Liver (tissue), 9 donors: ENCODE measurements around the gene TMEM170A. TPM values are rescaled to one million over a fixed set of nuclear protein-coding genes. Genes with fewer than 3 reads are reported as not detected.

Experiments used
- DNase-seq: peaks from one replicate; pipeline ENCODE4 v3.0.0-alpha.2; 2017; ENCODE audit warnings: low spot score
- H3K27ac ChIP-seq, 2 donors: one replicate each; pipeline ENCODE4 v1.7.0; 2013; ENCODE audit warnings: inconsistent platforms in 2 of 2, low read length in 2 of 2, control low read depth in 1 of 2, low read depth in 1 of 2, mild to moderate bottlenecking in 1 of 2
- H3K27me3 ChIP-seq, 4 donors: one replicate each; pipeline versions ENCODE4 v1.6.1 to v1.7.0; 2013; ENCODE audit warnings: low read length in 3 of 4, inconsistent platforms in 1 of 4, mild to moderate bottlenecking in 1 of 4, moderate library complexity in 1 of 4; ENCODE audit not compliant: control insufficient read depth in 4 of 4, insufficient read depth in 4 of 4
- H3K36me3 ChIP-seq, 4 donors: one replicate each; pipeline versions ENCODE4 v1.6.1 to v1.7.0; 2013; ENCODE audit warnings: low read length in 3 of 4, mild to moderate bottlenecking in 3 of 4, low read depth in 1 of 4, moderate library complexity in 1 of 4; ENCODE audit not compliant: control insufficient read depth in 4 of 4, insufficient read depth in 3 of 4
- H3K4me1 ChIP-seq, 4 donors: one replicate each; pipeline versions ENCODE4 v1.6.1 to v1.7.0; 2013; ENCODE audit warnings: low read length in 3 of 4, mild to moderate bottlenecking in 3 of 4, moderate library complexity in 1 of 4; ENCODE audit not compliant: control insufficient read depth in 4 of 4, insufficient read depth in 4 of 4
- H3K4me3 ChIP-seq, 3 donors: one replicate each; pipeline versions ENCODE4 v1.6.1 to v1.7.0; 2013; ENCODE audit warnings: low read length in 3 of 3, control low read depth in 1 of 3, low read depth in 1 of 3, mild to moderate bottlenecking in 1 of 3
- H3K9ac ChIP-seq, 2 donors: one replicate each; pipeline ENCODE4 v1.7.0; 2013; ENCODE audit warnings: low read length in 2 of 2, mild to moderate bottlenecking in 2 of 2, moderate library complexity in 2 of 2, control low read depth in 1 of 2, low read depth in 1 of 2
- H3K9me3 ChIP-seq, 4 donors: one replicate each; pipeline versions ENCODE4 v1.6.1 to v1.7.0; 2013; ENCODE audit warnings: low read length in 3 of 4; ENCODE audit not compliant: control insufficient read depth in 4 of 4
- FOXA1 ChIP-seq: IDR thresholded peaks from 2 replicates; pipeline ENCODE4 v1.6.1; 2016; ENCODE audit warnings: antibody characterized with exemption
- FOXA2 ChIP-seq: IDR thresholded peaks from 2 replicates; pipeline ENCODE4 v1.6.1; 2016; ENCODE audit warnings: antibody characterized with exemption
- GABPA ChIP-seq, 2 donors: IDR thresholded peaks in 1 of 2; conservative IDR thresholded peaks in 1 of 2; 2 replicates each; pipeline ENCODE4 v1.6.1; 2016; ENCODE audit warnings: antibody characterized with exemption in 2 of 2, mild to moderate bottlenecking in 1 of 2, moderate library complexity in 1 of 2
- HNF4A ChIP-seq, 2 donors: conservative IDR thresholded peaks; 2 replicates each; pipeline ENCODE4 v1.6.1; 2016; ENCODE audit warnings: antibody characterized with exemption in 2 of 2, mild to moderate bottlenecking in 2 of 2
- HNF4G ChIP-seq: IDR thresholded peaks from 2 replicates; pipeline ENCODE4 v1.6.1; 2016; ENCODE audit warnings: antibody characterized with exemption
- JUND ChIP-seq, 2 donors: IDR thresholded peaks; 2 replicates each; pipeline ENCODE4 v1.6.1; 2016; ENCODE audit warnings: antibody characterized with exemption in 2 of 2
- NR2F2 ChIP-seq: IDR thresholded peaks from 2 replicates; pipeline ENCODE4 v1.6.1; 2016; ENCODE audit warnings: antibody characterized with exemption
- RAD21 ChIP-seq, 2 donors: IDR thresholded peaks; 2 replicates each; pipeline ENCODE4 v1.6.1; 2016; ENCODE audit warnings: antibody characterized with exemption in 2 of 2, mild to moderate bottlenecking in 2 of 2
- YY1 ChIP-seq: IDR thresholded peaks from 2 replicates; pipeline ENCODE4 v1.6.1; 2016; ENCODE audit warnings: antibody characterized with exemption, mild to moderate bottlenecking
- WGBS: extraction: QIAGEN DNeasy Blood & Tissue Kit; methylation state at CpG from one replicate; pipeline ENCODE4 v1.1.7; 2013; 5-methylcytosine and 5-hydroxymethylcytosine counted together
- polyA plus RNA-seq, 2 donors: library from polyadenylated mRNA; stranded (reverse) in 1 of 2; unstranded in 1 of 2; fragments of 200-250 nt in 1 of 2; fragments of >200 nt in 1 of 2; fragmentation: Nextera tagmentation in 1 of 2; extraction: Ambion mirVana in 1 of 2; gene quantifications; one replicate each; pipeline versions ENCODE4 v1.2.1 to v1.2.3, GENCODE V29; 2013 to 2015
- total RNA-seq, 2 donors: library from RNA; depleted of rRNA; stranded (reverse); fragments of >200 nt; gene quantifications; one replicate each; pipeline ENCODE4 v1.2.3, GENCODE V29; 2014
- TF ChIP-seq, protein P1 (sequence below): IDR thresholded peaks from 2 replicates; pipeline ENCODE4 v1.6.1; 2016; ENCODE audit warnings: antibody characterized with exemption
- TF ChIP-seq, protein P2 (sequence below): fragments of 150-350 bp; IDR thresholded peaks from 2 replicates; pipeline ENCODE4 v1.5.1; 2017; ENCODE audit warnings: improper control_type of control experiment, low read depth, low read length; ENCODE audit not compliant: missing input control
- TF ChIP-seq, protein P3 (sequence below): IDR thresholded peaks from 2 replicates; pipeline ENCODE4 v1.6.1; 2016; ENCODE audit warnings: antibody characterized with exemption
- donor health status: healthy.
- donor health status: healthy.
- donor health status: healthy.
- donor health status: healthy.
- donor health status: healthy.

TMEM170A gene
- total and polyA plus RNA-seq, 4 donors: 5.8 to 25.4 (median 16.3) TPM

DNA sequence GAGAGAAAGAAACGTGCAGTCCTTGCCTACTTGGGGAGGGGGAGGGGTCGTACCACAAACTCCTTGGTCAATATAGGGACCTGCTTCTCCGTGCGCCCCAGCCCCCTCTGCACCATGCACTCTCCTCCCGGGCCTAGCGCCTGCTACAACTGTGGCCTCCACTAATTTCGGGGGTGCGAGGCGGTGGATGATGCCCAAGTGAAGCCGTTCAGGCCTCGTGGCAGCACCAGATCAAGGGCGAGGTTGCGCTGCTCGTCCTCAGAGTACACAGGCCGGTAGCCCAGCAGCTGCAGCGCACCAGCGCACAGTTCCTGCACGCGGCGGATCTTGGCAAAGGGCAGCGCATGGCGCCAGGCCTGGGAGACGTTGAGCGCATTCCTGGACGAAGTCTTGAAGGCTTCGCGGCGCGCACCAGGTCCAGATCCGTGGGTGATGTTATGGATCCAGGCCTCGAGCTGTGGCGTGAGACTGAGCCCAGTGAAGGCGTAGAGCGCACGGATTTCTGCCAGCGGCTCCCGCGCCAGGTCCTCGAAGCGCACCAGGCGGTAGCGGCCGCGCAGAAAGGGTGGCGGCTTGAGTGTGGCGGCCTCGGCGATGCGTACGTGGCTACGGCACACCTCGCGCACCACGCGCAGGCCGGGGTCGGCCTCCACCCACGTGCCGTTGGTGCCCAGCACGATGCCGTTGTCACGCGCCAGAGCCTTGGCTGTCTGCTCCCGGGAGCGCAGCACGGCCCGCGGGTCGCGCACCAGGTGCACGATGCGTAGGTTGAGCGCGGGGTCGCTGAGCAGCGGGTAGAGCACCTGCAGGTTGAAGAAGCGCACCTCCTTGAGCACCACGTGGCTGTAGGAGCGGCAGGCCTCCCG is 14.2 kb upstream of the TMEM170A start:
- Histone ChIP-seq H3K9ac (no peak overlapping the region), H3K36me3 (no peaks in the 10 kb centered on the region), H3K4me3 (no peak overlapping the region), H3K4me1 (no peaks in the 10 kb centered on the region), H3K27ac (no peak overlapping the region), H3K9me3 (no peaks in the 10 kb centered on the region), H3K27me3 (no peaks in the 10 kb centered on the region)
- DNase-seq: no peak
- WGBS: 95% methylated on average over 80 of the region's 80 CpGs
- no peak for TF ChIP-seq NR2F2
- no peak for TF ChIP-seq FOXA1
- TF ChIP-seq RAD21 (IDR thresholded peaks at IDR 0.05): no peak
- TF ChIP-seq FOXA2: no peak
- TF ChIP-seq HNF4A (conservative IDR thresholded peaks at IDR 0.05): no peak
- TF ChIP-seq JUND (IDR thresholded peaks at IDR 0.05): no peak
- TF ChIP-seq, protein P1, sequence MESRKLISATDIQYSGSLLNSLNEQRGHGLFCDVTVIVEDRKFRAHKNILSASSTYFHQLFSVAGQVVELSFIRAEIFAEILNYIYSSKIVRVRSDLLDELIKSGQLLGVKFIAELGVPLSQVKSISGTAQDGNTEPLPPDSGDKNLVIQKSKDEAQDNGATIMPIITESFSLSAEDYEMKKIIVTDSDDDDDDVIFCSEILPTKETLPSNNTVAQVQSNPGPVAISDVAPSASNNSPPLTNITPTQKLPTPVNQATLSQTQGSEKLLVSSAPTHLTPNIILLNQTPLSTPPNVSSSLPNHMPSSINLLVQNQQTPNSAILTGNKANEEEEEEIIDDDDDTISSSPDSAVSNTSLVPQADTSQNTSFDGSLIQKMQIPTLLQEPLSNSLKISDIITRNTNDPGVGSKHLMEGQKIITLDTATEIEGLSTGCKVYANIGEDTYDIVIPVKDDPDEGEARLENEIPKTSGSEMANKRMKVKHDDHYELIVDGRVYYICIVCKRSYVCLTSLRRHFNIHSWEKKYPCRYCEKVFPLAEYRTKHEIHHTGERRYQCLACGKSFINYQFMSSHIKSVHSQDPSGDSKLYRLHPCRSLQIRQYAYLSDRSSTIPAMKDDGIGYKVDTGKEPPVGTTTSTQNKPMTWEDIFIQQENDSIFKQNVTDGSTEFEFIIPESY: no peak
- TF ChIP-seq, protein P2, sequence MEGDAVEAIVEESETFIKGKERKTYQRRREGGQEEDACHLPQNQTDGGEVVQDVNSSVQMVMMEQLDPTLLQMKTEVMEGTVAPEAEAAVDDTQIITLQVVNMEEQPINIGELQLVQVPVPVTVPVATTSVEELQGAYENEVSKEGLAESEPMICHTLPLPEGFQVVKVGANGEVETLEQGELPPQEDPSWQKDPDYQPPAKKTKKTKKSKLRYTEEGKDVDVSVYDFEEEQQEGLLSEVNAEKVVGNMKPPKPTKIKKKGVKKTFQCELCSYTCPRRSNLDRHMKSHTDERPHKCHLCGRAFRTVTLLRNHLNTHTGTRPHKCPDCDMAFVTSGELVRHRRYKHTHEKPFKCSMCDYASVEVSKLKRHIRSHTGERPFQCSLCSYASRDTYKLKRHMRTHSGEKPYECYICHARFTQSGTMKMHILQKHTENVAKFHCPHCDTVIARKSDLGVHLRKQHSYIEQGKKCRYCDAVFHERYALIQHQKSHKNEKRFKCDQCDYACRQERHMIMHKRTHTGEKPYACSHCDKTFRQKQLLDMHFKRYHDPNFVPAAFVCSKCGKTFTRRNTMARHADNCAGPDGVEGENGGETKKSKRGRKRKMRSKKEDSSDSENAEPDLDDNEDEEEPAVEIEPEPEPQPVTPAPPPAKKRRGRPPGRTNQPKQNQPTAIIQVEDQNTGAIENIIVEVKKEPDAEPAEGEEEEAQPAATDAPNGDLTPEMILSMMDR: no peak
- TF ChIP-seq, protein P3, sequence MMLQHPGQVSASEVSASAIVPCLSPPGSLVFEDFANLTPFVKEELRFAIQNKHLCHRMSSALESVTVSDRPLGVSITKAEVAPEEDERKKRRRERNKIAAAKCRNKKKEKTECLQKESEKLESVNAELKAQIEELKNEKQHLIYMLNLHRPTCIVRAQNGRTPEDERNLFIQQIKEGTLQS: no peak
- TF ChIP-seq GABPA (IDR thresholded peaks at IDR 0.05 in 1 of 2, conservative IDR thresholded peaks at IDR 0.05 in 1 of 2): no peak
- no peak for TF ChIP-seq YY1
- no peak for TF ChIP-seq HNF4G

DNA sequence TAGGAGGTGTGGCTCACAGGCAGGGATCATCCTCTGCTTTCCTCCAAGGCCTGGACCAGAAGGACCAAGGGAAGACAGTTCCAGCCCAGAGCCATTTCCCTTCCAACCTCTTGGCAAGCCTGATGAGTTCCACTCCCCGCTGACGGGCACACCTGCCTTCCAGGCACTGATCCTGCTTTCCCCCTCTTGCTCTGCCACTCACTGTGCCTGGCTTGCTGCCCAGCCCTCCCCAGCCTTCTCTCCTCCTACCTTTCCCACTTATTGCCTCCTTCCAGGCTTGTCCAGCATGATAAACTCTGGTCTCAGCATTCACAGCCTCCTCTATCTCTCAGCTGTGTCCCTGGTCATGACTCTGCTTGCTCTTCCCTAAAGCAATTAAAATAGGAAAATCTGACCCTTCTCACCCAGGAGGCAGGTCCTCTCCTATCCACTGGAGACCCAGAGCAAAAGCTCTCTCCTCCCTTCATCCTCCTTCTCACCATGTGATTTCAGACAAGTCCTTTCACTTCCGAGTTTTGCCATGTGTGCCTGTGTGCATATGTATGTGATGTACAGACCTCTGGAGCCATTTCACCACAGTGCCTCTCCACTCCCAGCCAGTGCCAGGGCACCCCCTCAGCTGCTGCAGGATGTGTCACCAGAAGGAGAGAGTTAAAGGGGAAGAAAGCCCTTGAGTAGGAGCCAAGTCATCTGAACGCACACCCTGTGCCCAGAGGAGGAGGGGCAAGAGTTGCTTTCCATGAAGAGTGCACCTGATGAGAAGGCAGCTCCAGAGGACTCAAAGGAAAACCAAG is 13.4 kb upstream of the TMEM170A start:
- H3K9ac ChIP-seq: no peak overlapping the region
- no peak overlapping the region for H3K27ac ChIP-seq
- H3K9me3 ChIP-seq: no peaks in the 10 kb centered on the region
- no peaks in the 10 kb centered on the region for H3K27me3 ChIP-seq
- WGBS: 74% methylated on average over 4 of the region's 4 CpGs
- TF ChIP-seq, protein P2: no peak
- no peak for TF ChIP-seq GABPA (IDR thresholded peaks at IDR 0.05 in 1 of 2, conservative IDR thresholded peaks at IDR 0.05 in 1 of 2)
- H3K4me3 ChIP-seq: no peak overlapping the region
- no peaks in the 10 kb centered on the region for H3K36me3 ChIP-seq
- no peak for DNase-seq
- no peaks in the 10 kb centered on the region for H3K4me1 ChIP-seq
